GM19438 (cell line): Measurements from ENCODE around the gene OBP2B.
"Not testable (repeated sequence)": the region's sequence is repeated elsewhere in the genome, so short reads cannot be mapped to it uniquely, and the experiment has no call there.

ENCODE experiments used
- ATAC-seq: cut with Tn5 transposase; IDR thresholded peaks from one replicate; pipeline ENCODE4 v1.9.1; 2021; ENCODE audit warnings: low read depth; ENCODE audit not compliant: unreplicated experiment

The OBP2B gene

GRCh38 chr9:133208880-133209300, at the start of gene OBP2B:
Gene OBP2B, minus strand, starts transcription at chr9:133209250. Its CDS starts 51 bp downstream, at chr9:133209199.
- ATAC-seq, result not testable (repeated sequence)

- ATAC-seq, result no peak
These were observed 49.3 kb upstream of the OBP2B start for GRCh38 chr9:133258061-133259015.

GRCh38 chr9:133257465-133257956, 48.5 kb upstream of the OBP2B start:
- no peak for ATAC-seq

GRCh38 chr9:133256686-133257091, 47.6 kb upstream of the OBP2B start:
- no peak for ATAC-seq

GRCh38 chr9:133256136-133256461, 47.0 kb upstream of the OBP2B start:
- ATAC-seq, result no peak

- ATAC-seq, result no peak
These were observed 46.5 kb upstream of the OBP2B start for GRCh38 chr9:133255371-133256135.

GRCh38 chr9:133254471-133254870, 45.4 kb upstream of the OBP2B start:
- no peak for ATAC-seq

- no peak for ATAC-seq
These were observed 44.2 kb upstream of the OBP2B start for GRCh38 chr9:133253268-133253667.

- ATAC-seq, result no peak
These were observed 43.4 kb upstream of the OBP2B start for GRCh38 chr9:133252301-133253020.

GRCh38 chr9:133251773-133252172, 42.7 kb upstream of the OBP2B start:
- ATAC-seq, result no peak

- not testable (repeated sequence) for ATAC-seq
These were observed 42.2 kb upstream of the OBP2B start for GRCh38 chr9:133251221-133251620.

- ATAC-seq, result no peak
These were observed 41.7 kb upstream of the OBP2B start for GRCh38 chr9:133250741-133251170.

- ATAC-seq, result no peak
These were observed 40.3 kb upstream of the OBP2B start for GRCh38 chr9:133249337-133249736.

GRCh38 chr9:133248726-133249295, 39.8 kb upstream of the OBP2B start:
- ATAC-seq, result no peak

GRCh38 chr9:133247632-133248031, 38.6 kb upstream of the OBP2B start:
- no peak for ATAC-seq

GRCh38 chr9:133246991-133247390, 37.9 kb upstream of the OBP2B start:
- no peak for ATAC-seq

- ATAC-seq, result no peak
These were observed 37.5 kb upstream of the OBP2B start for GRCh38 chr9:133246562-133246961.

- no peak for ATAC-seq
These were observed 33.9 kb upstream of the OBP2B start for GRCh38 chr9:133242991-133243390.

- ATAC-seq, result no peak
These were observed 33.2 kb upstream of the OBP2B start for GRCh38 chr9:133242241-133242640.

- ATAC-seq, result no peak
These were observed 30.6 kb upstream of the OBP2B start for GRCh38 chr9:133239533-133240090.
